CD4-positive, alpha-beta T cell treated with Interleukin-10 for 1 hour (primary cell): Measurements from ENCODE around the gene PLXNC1.

Experiments
- DNase-seq: peaks from one replicate; pipeline ENCODE4 v3.0.0-alpha.2; 2020

PLXNC1 gene

DNA sequence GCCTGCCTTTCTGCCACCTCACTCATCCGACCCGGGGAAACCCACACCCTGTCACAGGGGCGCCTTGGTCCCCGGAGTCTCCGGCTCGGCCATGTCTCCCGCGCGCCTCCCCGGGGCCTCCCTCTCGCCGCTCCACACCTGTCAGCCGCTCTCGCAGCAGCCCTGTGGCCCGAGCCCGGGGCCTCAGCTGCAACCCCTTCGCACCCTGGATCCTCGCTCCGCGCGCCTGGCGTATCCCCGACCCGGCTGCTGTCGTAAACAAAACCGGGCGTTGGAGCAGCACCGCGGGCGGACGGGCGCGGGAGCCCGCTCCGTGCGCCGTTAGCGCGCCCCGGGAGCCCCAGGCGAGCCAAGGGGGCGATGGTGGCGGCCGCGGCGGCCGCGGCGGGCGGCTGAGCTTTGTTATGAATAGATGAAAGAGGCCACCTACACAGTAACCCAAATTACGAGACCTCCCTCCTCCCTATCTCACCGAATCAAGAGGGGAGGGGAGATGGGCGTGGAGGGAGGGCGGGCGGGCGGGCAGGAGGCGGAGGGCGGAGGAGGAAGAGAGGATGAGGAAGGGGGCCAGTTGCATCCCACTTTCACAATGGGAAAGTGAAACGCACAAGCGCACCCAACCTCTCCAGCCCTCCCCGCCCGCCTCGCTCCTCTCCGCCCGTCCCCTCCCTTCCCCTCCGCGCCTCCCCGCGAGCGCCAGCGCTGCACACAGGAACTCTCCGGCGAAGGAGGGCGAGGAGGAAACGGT lies at the start of gene PLXNC1:
PLXNC1 (plus strand) TSS at position 587 of the 748 bp plus-strand sequence. CDS start 395 bp downstream, outside the sequence.
- DNase-seq, result peak; percentile 77

DNA sequence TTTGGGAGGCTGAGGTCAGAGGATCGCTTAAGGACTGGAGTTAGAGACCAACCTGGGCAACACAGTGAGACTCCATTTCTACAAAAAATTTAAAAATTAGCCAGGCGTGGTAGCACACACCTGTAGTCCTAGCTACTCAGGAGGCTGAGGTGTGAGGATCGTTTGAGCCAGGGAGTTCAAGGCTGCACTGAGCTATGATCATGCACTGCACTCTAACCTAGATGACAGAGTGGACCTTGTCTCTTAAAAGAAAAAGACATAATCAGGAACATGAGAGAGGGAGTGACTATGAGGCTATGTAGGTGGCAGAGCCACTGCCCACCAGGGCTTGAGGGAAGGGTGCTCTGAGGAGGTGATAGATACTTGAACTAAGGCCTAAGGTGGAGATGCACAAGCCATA lies 49.2 kb upstream of the PLXNC1 start:
- DNase-seq, result no peak

DNA sequence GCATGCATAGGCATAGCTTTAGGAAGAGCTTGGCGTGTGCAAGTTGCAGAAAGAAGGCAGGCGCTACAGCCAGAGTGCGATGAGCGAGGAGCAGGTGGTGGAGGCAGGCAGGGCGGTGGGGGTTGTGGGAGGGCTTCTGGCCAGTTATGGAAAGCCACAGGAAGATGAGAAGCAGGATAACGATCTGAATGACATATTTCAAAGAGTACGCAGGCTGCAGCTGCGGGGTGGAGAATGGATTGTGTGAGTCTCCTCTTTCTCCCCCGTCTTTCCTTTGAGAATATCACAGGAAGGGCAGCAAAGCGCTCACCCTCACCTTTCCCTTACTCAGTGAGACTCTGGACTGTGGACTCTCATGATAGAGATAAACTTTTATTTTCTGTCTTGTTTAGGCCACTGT lies 48.7 kb upstream of the PLXNC1 start:
- DNase-seq, result no peak

DNA sequence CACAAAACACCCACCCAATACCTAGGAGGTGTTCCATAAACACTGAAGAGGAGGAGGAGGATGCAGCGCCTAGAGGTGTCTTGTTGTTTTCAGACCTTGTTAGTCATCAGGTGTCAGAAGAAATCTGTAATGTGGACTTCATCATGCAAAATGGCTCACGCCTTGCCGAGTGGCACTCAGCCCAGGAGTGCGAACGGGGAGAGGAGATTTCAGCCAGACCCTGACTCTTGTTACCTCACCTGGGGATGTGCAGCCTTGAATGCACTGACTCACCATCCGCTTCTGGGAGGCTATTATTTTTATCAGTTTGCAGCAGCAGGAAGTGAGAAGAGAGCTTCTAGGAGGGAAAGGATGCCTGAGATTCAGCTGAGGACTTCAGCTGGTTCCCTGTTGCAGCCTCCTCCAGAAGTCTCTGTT lies 48.2 kb upstream of the PLXNC1 start:
- no peak for DNase-seq

DNA sequence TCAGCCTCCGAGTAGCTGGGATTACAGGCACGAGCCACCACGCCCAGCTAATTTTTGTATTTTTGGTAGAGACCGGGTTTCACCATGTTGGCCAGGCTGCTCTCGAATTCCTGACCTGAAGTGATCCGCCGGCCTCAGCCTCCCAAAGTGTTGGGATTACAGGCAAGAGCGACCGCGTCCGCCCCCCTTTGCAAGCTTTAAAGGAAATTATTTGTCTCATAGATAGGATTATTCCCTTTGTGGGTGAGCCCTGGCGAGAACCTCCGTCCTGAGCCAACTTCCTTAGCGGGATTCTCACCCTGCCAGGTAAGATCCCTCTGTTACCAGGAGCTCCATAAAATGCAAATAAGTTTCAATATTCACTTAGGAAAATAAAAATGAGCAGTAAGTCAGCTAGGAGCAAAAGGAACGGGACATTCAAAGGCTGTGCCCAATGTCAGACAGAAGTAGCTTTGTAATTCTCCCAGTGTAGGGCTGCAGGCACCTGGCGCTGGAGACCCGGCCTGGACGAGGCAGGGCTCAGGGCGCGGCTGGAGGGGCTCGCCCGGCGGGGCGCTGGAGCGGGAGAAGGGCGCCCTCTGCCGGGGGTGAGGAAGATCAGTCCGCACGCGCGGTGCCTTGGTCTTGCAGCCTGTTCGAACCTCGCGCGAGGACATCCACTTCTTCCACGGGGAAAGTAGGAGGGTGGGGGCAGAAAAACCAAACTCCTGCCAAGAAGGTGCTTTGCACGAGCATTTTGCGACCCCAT lies 47.2 kb upstream of the PLXNC1 start:
- peak; percentile 77 for DNase-seq

DNA sequence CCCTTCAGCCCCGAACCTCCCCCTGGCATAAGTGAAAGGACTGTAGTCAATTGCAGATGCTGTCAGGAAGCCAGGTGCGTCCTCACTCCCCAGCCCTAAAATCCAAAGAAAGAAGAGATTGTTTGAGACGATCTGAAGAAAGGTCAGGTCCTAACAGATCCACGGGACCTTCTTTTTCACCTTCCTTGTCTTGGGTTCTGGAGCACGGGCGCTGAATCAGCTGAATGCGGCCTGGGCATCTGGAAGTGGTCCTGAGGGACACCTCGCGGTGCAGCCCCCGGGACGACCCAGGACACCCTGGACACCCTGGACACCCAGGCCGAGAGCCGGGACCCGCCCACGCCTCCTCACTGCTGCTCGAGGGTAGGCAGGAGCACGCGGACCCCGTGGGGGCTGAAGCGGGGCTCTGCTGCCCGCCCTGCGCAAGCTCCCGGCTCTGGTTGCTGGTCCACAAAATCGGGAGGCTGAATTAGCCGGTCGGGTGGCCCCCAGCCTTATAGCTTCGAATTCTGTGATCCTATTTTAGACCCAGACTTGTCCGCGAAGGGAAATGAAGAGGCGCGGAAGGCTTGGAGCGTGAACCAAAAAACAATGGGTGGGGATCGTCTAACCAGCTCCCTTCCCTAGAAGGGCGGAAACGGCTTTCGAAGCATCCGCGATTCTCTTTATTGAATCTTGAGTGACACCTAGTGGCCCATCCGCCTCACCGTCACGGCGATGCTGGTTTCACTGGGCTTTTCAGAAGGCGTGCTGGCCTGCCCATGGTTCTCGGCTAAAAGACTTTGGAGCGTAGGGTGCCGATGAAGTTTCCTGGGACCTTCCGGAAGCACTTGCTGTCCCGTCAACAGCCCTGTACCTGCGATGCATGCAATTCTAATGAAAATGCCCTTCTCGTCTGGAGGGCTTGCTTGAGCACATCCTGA lies 46.4 kb upstream of the PLXNC1 start:
- DNase-seq, result peak; percentile 89

DNA sequence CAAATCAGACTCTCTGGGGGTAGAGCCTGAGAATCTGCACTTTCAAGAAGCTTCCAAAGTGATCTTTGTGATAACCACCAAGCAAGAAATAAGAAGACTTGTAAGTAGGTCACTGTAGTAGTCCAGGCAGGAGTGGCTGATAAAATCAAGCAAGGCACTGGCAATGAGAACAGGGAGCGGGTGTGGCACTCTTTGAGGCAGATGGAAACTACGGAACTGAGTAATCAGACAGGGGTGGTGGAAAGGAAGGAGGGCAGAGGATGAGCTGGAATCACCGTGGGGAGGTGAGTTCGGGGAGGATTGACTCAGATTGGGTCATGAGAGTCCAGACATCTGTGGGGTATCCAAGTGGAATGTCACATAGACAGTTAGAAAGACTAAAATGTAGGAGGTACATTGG lies 44.4 kb upstream of the PLXNC1 start:
- no peak for DNase-seq

DNA sequence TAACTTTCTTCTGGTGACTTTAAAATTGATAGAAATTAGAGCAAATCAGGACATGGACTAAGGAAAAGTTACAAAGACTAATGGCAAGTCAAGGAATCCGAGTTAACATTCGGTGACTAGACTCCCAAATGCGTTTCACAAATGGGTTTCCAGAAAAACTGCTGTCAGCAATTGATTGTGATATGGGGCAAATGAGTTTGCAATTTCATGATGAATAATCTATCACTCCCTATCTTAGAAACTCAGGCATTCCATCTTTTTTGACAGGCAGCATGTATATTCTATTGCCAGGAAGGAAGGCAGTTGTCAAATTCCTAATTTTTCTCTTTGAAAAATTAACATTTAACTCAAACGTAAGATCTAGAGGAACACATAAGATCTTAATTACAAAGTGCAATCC lies 40.5 kb upstream of the PLXNC1 start:
- DNase-seq, result no peak

DNA sequence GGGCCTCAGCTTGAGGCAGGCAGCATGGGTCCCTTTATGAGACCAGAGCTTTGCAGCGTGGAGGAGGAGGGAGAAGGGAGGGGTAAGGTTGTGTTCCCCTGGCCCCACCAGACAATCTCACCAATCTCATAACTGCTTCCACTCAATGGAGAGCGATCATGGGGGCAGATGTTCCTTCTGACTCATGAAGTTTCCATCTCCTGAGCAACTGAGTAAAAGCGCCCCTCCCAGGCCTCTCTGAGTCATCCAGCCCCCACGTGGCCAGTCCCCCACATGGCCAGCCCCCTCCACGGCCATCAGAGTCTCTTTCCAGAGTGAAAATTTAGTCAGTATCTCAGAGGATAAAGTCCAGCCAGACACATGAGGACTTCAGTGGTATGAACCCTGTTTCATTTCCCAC lies 39.2 kb upstream of the PLXNC1 start:
- DNase-seq, result no peak

DNA sequence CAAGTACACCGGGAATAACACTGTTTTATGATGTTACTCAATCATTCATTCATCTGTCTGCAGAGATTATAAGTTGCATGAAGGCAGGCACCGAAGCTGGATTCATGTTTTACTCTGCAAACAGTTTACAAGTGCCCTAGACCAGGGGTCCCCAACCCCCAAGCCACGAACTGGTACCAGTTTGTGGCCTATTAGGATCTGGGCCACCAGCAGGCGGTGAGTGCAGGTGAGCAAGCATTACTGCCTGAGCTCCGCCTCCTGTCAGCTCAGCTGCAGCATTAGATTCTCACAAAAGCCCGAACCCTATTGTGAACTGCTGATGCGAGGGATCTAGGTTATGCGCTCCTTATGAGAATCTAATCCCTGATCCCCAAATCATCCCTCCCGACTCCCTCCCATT lies 38.1 kb upstream of the PLXNC1 start:
- no peak for DNase-seq

DNA sequence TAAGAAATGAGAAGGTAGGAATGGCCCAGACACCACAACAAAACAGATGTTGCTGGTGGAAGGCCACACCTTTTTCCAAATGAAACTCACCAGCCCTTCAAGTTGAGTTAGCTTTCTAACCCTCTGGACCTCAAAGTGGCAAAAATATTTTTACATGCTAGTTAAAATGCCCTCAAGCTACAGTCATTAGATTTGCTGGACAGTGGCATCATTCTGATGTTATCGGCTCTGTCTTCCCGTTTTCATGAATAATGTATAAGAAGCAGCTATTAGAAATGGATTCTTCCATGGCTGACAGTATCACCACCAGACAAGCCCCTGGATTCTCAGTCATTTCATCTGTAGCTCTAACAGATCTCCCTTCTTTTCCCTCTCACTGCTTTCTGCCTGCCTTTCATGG lies 37.1 kb upstream of the PLXNC1 start:
- DNase-seq, result no peak

DNA sequence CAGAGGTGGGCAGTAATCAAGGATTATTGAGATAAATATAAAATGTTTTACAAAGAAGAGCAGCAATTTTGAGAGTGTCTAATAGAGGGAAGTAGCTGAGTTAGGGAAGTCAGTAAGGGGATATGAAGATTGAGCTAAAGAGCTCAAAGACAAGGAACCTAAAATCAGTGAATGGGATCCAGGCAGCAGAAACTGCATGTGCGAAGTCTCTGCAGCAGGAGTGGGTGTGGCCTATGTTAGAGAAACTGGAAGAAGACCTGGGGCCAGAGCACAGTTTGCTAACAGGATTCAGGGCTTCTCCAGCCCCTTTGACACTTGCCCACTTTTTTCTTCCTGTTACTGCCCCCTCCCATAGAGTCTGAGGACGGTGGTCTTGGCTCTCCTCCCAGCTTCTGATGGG lies 36.3 kb upstream of the PLXNC1 start:
- no peak for DNase-seq

DNA sequence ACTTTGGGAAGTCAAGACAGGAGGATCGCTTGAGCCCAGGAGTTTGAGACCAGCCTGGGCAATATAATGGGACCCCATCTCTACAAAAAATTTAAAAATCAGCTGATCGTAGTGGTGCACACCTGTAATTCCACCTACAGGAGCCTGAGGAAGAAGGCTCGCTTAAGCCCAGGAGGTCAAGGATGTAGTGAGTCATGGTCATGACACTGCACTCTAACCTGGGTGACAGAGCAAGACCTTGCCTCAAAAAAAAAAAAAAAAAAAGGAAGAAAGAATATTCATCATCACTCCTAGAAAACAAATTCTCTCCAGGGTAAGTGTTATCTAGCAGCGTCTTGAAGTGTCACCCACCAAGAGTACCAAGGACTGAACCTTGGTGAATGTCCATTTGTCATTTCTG lies 34.2 kb upstream of the PLXNC1 start:
- no peak for DNase-seq

DNA sequence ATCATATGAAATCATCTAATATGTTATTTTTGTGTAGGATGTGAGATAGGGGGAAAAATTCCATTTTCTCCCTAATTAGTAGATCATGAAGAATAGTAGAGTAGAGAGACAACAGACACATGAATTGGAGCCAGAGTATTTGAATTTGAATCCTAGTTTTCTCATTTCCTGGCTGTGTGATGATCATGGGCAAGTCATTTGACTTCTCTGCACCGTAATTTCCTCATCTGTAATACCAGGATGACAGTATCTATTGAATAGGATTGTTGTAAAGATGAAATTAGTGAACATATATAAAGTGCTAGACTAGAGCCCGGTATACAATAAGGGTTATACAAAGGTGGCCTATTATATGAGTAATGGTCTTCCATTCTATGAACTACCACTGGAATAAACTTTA lies 32.2 kb upstream of the PLXNC1 start:
- DNase-seq, result no peak

DNA sequence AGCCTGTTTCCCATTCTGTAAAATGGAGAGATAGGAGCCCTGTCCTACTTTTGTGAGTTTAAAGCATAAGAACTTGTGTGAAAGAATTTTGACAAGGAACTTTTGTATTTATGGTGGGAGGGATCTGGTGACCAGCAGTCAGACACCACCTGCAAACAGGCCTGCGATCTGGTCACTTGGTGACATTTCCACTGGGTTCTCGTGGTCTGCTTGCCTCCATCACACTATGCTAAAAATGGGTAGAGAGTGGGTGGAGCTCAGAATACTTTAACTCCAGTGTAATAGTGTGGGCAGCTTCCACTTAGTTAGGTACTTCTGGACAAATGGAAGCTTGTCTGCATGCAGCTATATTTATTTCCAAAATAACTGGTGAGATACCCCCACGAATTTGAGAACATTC lies 26.5 kb upstream of the PLXNC1 start:
- DNase-seq, result no peak

DNA sequence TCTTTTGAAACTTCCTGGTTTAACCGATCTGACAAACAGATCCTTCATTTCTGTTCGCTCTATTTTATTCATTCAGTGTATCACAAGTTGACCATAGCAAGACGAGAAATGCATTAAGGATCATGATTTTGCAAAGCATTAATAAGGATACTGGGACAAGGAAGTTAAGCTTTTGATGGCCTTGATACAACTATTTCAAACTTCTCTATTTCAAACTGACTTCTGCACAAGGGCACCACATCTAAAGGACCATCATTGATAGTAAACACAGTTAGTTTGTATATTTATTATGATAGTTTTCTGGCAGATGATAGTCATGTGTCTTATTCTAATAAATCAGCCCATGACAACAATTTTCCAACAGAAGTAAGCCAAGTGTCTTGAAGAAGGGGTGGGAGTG lies 25.8 kb upstream of the PLXNC1 start:
- no peak for DNase-seq

DNA sequence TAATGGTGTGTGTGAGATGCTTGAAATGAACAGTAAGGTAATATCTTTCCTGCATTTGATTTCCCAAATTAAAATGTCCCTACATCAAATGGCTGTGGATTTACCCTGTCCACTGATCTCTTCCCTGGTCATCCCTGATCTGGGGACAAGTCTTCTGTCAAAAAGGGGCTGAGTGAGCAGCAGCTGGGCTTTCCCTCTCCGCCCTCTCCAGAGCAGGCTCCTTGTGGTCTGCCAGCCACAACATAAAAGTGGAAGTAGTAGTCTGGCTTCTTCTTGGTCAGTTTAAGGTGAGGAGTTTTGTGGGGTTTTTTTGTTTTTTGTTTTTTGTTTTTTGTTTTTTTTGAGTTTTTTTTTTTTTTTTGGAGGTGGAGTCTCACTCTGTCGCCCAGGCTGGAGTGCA lies 25.2 kb upstream of the PLXNC1 start:
- no peak for DNase-seq

DNA sequence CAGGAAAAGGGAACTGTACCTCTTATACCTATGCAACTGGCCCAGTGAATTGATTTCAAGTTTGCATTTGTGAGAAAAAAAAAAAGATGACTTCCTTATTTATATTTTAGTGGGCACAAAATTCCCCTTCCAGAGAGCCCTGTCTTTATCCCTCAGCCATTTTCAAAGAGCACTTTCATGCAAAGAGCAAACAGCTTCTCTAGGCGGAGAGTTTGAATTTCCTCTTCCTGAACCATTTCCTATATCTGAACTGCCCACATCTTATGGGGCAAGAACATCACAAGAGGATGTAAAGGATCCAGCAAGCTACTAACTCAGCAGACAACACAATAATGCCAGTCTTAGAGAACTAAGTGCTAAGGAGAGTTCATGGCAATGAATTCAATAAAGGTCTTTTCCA lies 22.3 kb upstream of the PLXNC1 start:
- peak; percentile 8 for DNase-seq

DNA sequence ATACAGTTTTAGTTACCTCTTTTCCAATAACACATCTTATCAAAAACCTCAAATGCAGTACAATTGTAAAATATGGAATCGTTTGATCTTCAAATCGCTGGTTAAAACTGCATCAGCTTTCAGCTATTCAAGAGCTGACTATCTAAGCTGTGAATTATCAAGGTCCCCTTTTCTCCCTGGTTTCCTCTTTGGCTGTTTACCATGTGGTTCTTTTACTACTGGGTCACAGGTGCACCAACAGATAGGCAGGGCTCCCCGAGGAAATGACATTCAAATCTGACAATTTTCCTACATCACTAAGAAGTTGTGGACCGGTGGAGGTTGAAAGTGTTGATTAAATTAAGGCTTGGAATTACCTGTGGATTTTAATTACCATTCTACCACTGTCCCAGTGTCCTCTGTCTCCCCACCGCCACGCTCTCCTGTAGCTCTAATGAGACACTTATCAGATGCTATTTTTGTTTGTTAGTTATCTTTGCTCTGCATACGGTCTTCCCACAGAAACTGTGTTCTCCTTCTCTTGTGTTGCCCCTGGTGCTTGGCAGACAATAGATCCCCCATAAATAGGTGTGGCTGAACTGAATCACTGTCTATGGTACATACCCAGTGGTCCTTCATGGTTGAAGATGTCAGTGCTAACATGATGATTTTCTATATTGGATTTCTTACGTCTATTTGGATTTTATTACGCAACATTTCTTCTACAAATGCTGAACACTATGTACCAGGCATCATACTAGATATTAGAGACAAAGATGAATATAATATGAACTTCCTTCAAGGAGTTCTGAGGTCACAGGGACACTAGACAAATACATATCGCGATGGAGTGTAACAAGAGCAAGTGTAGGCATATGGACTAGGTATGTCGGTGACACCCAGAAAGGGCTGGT lies 20.9 kb upstream of the PLXNC1 start:
- DNase-seq, result no peak

DNA sequence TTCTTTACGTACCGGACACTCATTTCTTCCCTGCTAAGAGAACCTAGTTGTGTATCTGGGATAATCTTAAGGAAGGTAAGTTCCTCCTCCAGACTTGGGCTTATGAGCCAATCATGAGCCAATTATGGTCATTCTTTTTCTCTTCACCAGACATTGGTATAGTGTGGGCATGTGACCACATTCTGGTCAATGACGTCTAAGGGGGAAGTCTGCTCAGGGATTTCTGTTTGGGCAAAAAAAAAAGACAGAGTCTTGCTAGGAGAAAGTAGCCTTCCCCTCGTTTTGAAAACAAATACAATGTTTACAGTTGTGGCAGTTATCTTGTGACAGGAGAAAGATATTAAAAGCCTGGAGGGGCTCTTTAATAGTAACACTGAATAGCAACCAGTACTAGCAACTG lies 20.1 kb upstream of the PLXNC1 start:
- no peak for DNase-seq

DNA sequence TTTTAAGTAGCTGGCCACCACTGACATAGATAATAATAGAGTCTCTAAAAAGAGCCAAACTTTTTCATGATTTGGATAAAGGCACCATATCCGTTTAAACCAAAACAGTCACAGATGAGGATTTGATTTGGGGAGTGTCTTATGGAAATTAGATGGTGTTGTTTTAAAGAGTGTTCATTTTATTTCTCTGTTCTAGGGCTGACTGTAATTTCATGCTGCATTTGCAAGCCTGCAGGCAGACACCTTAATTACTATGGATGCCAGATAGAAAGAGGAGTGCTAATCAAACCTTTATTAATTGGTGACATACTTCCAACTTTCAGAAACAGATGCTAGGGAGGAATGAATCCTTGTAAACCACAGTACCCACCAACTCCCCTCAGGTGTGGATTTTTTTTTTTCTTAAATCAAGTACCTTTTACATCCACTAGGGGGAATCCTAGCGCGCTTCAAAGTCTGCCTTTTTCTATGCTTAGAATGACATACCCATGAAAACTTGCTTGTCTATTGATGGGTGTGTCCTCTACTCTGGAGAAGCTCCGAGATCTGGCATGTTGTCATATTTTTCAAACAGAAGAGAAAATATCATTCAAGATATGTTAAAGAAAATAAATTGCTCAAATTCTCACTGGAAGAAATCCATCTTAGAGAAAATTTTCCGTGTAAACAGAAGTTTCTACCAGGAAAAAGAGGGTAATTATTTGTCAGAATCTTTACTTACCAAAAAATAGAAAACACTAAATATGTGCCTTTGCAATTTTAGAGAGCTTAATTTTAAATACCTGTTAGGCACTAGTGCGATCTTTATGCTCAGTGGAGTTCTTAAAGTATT lies 14.2 kb upstream of the PLXNC1 start:
- DNase-seq, result peak; percentile 65

DNA sequence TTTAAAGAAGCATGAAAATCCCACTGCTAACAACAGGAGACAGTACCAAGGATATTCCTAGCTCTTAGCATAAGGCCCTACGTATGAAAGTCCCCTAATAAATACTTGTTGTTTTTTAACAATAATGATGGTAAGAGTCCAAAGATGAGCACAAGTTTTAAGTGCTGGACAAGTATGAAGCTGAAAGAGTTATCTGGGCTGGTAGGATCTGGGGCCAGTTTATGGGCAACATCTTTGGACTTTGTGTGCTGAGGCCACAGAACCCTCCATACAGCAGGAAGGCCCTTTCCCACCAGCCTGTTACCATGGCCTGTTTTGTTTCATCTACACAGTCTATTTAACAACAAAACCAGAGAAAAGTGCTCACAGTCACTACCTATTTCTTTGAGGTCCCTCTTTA lies 12.5 kb upstream of the PLXNC1 start:
- DNase-seq, result no peak
